ENCODE measurements around the gene CNDP1.

GRCh38 chr18:74540652-74541421 is 6.5 kb downstream of the CNDP1 start:
- TF ChIP-seq CTCF (IDR thresholded peaks at IDR 0.05) (no peak), POLR2A (IDR thresholded peaks at IDR 0.05) (no peak)
